SU-DHL-6 (cell line): ENCODE data around the gene KHK.

ENCODE experiments used
- H2AFZ ChIP-seq: fragments of 200-600 bp; sonication (generic); 2 replicates; pipeline ENCODE4 v1.6.1; 2014; ENCODE audit warnings: low read depth, mild to moderate bottlenecking, moderate library complexity, mixed read lengths, antibody characterized with exemption, low read length; ENCODE audit not compliant: severe bottlenecking
- H3F3A ChIP-seq: fragments of 200-600 bp; shearing (Covaris generic); 2 replicates; pipeline ENCODE4 v1.6.0; 2016; ENCODE audit warnings: antibody characterized with exemption, mild to moderate bottlenecking; ENCODE audit not compliant: insufficient read depth
- H3K27ac ChIP-seq: fragments of 200-600 bp; sonication (generic); 2 replicates; pipeline ENCODE4 v1.5.1; 2016; ENCODE audit warnings: low read depth, mild to moderate bottlenecking, low read length, moderate library complexity, mixed read lengths
- H3K27me3 ChIP-seq: fragments of 200-600 bp; sonication (generic), shearing (Covaris generic); 2 replicates; pipeline ENCODE4 v1.6.0; 2014; ENCODE audit warnings: mild to moderate bottlenecking, low read length
- H3K36me3 ChIP-seq: fragments of 200-600 bp; sonication (generic); 2 replicates; pipeline ENCODE4 v1.6.1; 2014; ENCODE audit warnings: mild to moderate bottlenecking, low read length, mixed read lengths
- H3K4me2 ChIP-seq: fragments of 300-600, 200-600 bp; shearing (Covaris generic), sonication (generic); 2 replicates; pipeline ENCODE4 v1.6.0; 2014; ENCODE audit warnings: low read length, low read depth, mild to moderate bottlenecking; ENCODE audit not compliant: poor library complexity, severe bottlenecking
- H3K4me3 ChIP-seq: fragments of 200-600 bp; sonication (generic); 2 replicates; pipeline ENCODE4 v1.5.1; 2014; ENCODE audit warnings: antibody characterized with exemption, low read length, mild to moderate bottlenecking, mixed read lengths; ENCODE audit not compliant: insufficient read depth, poor library complexity, severe bottlenecking
- H3K79me2 ChIP-seq: fragments of 200-600 bp; sonication (generic); 2 replicates; pipeline ENCODE4 v1.6.1; 2014; ENCODE audit warnings: mild to moderate bottlenecking, low read length, moderate library complexity; ENCODE audit not compliant: insufficient read depth
- H3K9ac ChIP-seq: fragments of 200-600 bp; sonication (generic); 2 replicates; pipeline ENCODE4 v1.7.0; 2014; ENCODE audit warnings: mild to moderate bottlenecking, low read length
- H3K9me2 ChIP-seq: fragments of 200-600 bp; sonication (generic); replicated peaks from 2 replicates; pipeline ENCODE4 v1.6.1; 2014; ENCODE audit warnings: low read length; ENCODE audit not compliant: insufficient read depth
- H3K9me3 ChIP-seq: fragments of 200-600 bp; sonication (generic); 2 replicates; pipeline ENCODE4 v1.6.1; 2014; ENCODE audit warnings: low read length, mixed read lengths; ENCODE audit not compliant: insufficient read depth
- H4K20me1 ChIP-seq: fragments of 200-600 bp; sonication (generic); 2 replicates; pipeline ENCODE4 v1.6.1; 2014; ENCODE audit warnings: low read depth, mild to moderate bottlenecking, antibody characterized with exemption, low read length, moderate library complexity, mixed read lengths
- CTCF ChIP-seq: fragments of 200-600 bp; sonication (generic); IDR thresholded peaks from one replicate; pipeline ENCODE4 v1.5.1; 2017; ENCODE audit warnings: antibody characterized with exemption, mild to moderate bottlenecking, low read length, moderate library complexity; ENCODE audit not compliant: insufficient read depth, poor library complexity, severe bottlenecking
- EZH2phosphoT487 ChIP-seq: fragments of 200-600 bp; sonication (generic), shearing (Covaris generic); conservative IDR thresholded peaks from 2 replicates; pipeline ENCODE4 v1.6.1; 2018; ENCODE audit warnings: mild to moderate bottlenecking, antibody characterized with exemption, low read length, moderate library complexity, mixed read lengths

The KHK gene

GRCh38 chr2:27081984-27082772 lies 4.4 kb upstream of the KHK start:
- no peak overlapping the region for H3K9ac ChIP-seq
- H3K27ac ChIP-seq, result peak overlapping the region; percentile 41; the same call in 1 of the 2 replicates
- peak overlapping the region; percentile 52 for H3K4me2 ChIP-seq
- no peaks in the 10 kb centered on the region for H3K79me2 ChIP-seq
- no peaks in the 10 kb centered on the region for H3F3A ChIP-seq
- TF ChIP-seq CTCF (no peak), EZH2phosphoT487 (no peak)
- no peaks in the 10 kb centered on the region for H3K36me3 ChIP-seq
- H4K20me1 ChIP-seq, result no peaks in the 10 kb centered on the region
- H3K9me3 ChIP-seq, result no peaks in the 10 kb centered on the region
- H3K9me2 ChIP-seq, result no peaks in the 10 kb centered on the region
- no peak overlapping the region for H3K4me3 ChIP-seq
- H3K27me3 ChIP-seq, result no peaks in the 10 kb centered on the region
- H2AFZ ChIP-seq, result no peak overlapping the region

GRCh38 chr2:27082773-27083409 lies 3.7 kb upstream of the KHK start:
- Histone ChIP-seq H4K20me1 (no peaks in the 10 kb centered on the region), H3K9me2 (no peaks in the 10 kb centered on the region), H3K36me3 (no peaks in the 10 kb centered on the region), H2AFZ (no peak overlapping the region), H3K27me3 (no peaks in the 10 kb centered on the region), H3K9ac (no peak overlapping the region), H3F3A (0 out of 2 replicates have a peak, but pooled peaks cover 3% of the 10 kb centered on the region), H3K9me3 (no peaks in the 10 kb centered on the region), H3K4me2 (no peak overlapping the region), H3K4me3 (no peak overlapping the region), H3K27ac (no peak overlapping the region), H3K79me2 (no peaks in the 10 kb centered on the region)
- no peak for TF ChIP-seq CTCF
- TF ChIP-seq EZH2phosphoT487, result no peak

GRCh38 chr2:27083410-27084296 lies 2.9 kb upstream of the KHK start:
- no peak overlapping the region for H3K4me3 ChIP-seq
- no peaks in the 10 kb centered on the region for H3K79me2 ChIP-seq
- H3K27ac ChIP-seq, result no peak overlapping the region
- H3K9ac ChIP-seq, result no peak overlapping the region
- H3K9me2 ChIP-seq, result no peaks in the 10 kb centered on the region
- no peaks in the 10 kb centered on the region for H3K36me3 ChIP-seq
- no peak overlapping the region for H3K4me2 ChIP-seq
- H3F3A ChIP-seq, result 0 out of 2 replicates have a peak, but pooled peaks cover 3% of the 10 kb centered on the region
- no peak overlapping the region for H2AFZ ChIP-seq
- H3K27me3 ChIP-seq, result no peaks in the 10 kb centered on the region
- no peaks in the 10 kb centered on the region for H4K20me1 ChIP-seq
- TF ChIP-seq EZH2phosphoT487 (no peak), CTCF (no peak)
- no peaks in the 10 kb centered on the region for H3K9me3 ChIP-seq
